ENCODE data around the gene EFNA5.
A peak's percentile ranks its signal among the peaks of the same experiment; 100 is the strongest.

DNA sequence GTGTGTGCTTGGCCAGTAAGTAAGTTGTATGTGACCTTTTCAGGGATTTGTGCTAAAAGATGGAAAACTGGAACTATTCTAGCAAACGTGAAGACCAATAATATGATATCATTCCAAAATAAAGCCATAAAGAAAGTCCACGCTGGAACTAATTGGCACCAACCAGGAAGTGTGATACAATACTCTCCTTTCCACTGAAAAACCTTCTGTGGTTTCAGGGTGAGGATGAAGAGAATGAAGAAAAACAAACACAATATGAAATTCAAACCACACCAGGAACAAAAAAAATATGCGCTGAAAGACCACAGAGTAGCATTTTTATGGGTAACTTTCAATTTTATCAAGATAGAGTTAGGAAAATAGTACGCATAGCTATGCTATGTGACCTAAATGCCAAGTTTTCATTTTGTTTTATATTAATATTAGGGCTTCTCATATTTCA, 105.8 kb downstream of the EFNA5 start:
- TF ChIP-seq, protein P1, sequence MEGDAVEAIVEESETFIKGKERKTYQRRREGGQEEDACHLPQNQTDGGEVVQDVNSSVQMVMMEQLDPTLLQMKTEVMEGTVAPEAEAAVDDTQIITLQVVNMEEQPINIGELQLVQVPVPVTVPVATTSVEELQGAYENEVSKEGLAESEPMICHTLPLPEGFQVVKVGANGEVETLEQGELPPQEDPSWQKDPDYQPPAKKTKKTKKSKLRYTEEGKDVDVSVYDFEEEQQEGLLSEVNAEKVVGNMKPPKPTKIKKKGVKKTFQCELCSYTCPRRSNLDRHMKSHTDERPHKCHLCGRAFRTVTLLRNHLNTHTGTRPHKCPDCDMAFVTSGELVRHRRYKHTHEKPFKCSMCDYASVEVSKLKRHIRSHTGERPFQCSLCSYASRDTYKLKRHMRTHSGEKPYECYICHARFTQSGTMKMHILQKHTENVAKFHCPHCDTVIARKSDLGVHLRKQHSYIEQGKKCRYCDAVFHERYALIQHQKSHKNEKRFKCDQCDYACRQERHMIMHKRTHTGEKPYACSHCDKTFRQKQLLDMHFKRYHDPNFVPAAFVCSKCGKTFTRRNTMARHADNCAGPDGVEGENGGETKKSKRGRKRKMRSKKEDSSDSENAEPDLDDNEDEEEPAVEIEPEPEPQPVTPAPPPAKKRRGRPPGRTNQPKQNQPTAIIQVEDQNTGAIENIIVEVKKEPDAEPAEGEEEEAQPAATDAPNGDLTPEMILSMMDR (IDR thresholded peaks at IDR 0.05): no peak
- TF ChIP-seq, protein P2, sequence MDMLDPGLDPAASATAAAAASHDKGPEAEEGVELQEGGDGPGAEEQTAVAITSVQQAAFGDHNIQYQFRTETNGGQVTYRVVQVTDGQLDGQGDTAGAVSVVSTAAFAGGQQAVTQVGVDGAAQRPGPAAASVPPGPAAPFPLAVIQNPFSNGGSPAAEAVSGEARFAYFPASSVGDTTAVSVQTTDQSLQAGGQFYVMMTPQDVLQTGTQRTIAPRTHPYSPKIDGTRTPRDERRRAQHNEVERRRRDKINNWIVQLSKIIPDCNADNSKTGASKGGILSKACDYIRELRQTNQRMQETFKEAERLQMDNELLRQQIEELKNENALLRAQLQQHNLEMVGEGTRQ (IDR thresholded peaks at IDR 0.05; ENCODE audit: borderline replicate concordance, low read depth, low read length): no peak
- TF ChIP-seq NFIC (IDR thresholded peaks at IDR 0.05; ENCODE audit: borderline replicate concordance) (no peak), JUND (IDR thresholded peaks at IDR 0.05) (no peak), GATA2 (CRISPR knock-in tag; IDR thresholded peaks at IDR 0.05) (no peak), TAF1 (IDR thresholded peaks at IDR 0.05; ENCODE audit: borderline replicate concordance, low read depth, low read length) (no peak), POLR2AphosphoS5 (IDR thresholded peaks at IDR 0.05; ENCODE audit: low read depth, low read length) (no peak), TCF12 (IDR thresholded peaks at IDR 0.05) (peak; percentile 25; the same call in 1 of the 2 replicates), GABPA (IDR thresholded peaks at IDR 0.05; ENCODE audit: low read depth) (no peak)
- TF ChIP-seq, protein P3, sequence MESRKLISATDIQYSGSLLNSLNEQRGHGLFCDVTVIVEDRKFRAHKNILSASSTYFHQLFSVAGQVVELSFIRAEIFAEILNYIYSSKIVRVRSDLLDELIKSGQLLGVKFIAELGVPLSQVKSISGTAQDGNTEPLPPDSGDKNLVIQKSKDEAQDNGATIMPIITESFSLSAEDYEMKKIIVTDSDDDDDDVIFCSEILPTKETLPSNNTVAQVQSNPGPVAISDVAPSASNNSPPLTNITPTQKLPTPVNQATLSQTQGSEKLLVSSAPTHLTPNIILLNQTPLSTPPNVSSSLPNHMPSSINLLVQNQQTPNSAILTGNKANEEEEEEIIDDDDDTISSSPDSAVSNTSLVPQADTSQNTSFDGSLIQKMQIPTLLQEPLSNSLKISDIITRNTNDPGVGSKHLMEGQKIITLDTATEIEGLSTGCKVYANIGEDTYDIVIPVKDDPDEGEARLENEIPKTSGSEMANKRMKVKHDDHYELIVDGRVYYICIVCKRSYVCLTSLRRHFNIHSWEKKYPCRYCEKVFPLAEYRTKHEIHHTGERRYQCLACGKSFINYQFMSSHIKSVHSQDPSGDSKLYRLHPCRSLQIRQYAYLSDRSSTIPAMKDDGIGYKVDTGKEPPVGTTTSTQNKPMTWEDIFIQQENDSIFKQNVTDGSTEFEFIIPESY (IDR thresholded peaks at IDR 0.05; ENCODE audit: borderline replicate concordance, low read depth): no peak
- TF ChIP-seq, protein P4, sequence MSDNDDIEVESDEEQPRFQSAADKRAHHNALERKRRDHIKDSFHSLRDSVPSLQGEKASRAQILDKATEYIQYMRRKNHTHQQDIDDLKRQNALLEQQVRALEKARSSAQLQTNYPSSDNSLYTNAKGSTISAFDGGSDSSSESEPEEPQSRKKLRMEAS (IDR thresholded peaks at IDR 0.05; ENCODE audit: low read depth): no peak

Data from SK-N-SH (cell line).